Measurements from ENCODE around the gene RHBDF2.

- TF ChIP-seq EZH2 (optimal IDR thresholded peaks at IDR 0.05; ENCODE audit: low read depth, low read length) (no peak), CTCF (IDR thresholded peaks at IDR 0.05; ENCODE audit: low read length) (peak; percentile 64), EZH2phosphoT487 (IDR thresholded peaks at IDR 0.05; ENCODE audit: low read length) (no peak)
Observed at GRCh38 chr17:76547183-76547641, 46.0 kb upstream of the RHBDF2 start.

All from MM.1S (cell line).